Activated CD4-positive, alpha-beta T cell treated with anti-CD3 and anti-CD28 coated beads, Interleukin-2, Interleukin-4, amounts not matched to agents 100 ng/mL and 50 ng/mL, durations not matched to agents 16 hours and 8 hours (primary cell): ENCODE results near the gene STON2.

Experiments used
- DNase-seq: peaks from one replicate; pipeline ENCODE4 v3.0.0-alpha.2; 2020; ENCODE audit warnings: low spot score

STON2 gene

DNA sequence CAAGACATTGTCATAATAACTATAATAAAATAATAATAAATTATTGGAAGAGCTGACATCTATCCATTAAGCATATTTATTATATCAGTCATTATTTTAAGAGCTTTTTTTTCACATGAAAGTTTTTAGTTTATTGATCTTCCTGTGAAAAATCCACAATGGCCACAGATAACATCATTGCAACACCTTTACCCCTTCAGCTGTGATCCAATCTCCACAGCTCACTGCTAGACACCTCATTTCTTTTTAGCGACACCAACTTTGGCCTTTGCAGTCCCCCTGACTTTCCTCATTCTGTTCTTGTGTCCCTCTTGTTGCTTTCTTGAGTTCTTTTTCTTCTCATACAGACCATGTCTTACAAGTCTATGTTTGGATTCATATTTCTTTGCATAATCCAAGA, 67.4 kb downstream of the STON2 start:
- DNase-seq = no peak

DNA sequence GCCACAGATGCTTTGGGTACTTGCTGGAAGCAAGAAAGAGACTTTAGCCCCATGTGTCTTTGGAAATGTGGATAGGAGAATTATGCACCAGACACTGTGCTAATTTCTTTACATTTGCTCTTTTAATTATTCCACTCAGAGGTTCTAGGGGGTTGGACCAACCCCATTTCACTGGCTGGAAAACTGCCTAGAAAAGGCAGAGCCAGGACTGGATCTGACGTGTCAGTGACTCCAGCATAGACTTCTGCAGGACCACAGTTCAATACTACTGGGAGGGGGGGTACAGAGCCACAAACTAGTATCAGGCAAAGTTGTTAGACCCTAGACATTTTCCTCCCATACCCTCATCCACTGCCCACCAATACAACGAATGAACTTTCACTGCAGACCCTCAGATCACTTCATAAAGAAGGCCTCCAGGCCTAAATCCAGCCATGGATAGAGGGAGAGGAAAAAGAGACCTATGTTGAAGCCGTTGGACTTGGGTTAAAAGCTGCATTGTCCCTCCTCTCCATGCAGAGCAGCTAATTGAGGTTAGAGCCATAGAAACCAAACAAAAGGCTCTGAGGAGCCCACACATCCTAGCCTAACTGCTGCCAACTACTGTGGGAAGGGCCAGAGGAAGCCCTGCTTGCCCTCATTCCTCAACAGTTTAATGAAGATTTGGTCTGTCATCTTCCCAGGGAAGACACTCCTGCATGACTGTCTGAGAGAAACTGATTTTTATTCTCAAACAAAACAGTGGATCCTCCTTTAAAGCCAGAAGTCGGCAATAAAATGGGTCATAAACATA, 68.7 kb downstream of the STON2 start:
- DNase-seq = no peak

DNA sequence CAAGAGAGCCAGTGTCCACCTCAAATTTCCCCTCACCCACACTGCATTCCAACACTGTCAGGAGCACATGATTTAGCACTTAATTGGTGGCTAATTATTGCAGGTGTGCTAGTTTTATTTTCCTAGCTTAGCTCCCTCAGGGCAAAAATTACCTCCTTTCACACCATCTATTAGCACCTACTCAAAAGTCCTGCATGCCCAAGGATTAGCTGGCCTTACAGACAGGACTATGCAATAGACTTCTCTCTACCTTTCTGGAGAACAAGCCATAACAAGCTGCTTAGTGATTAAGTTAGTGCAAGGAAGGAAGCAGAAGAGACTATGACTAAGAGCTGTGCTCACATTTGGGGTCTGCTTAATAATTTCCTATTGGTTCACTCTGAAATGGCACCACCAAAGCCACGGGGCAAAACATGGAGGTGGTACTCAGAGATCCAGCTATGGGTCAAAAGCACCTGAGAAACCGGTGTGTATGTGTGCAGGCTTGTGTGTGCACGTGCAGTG, 69.5 kb downstream of the STON2 start:
- peak; percentile 6 for DNase-seq

DNA sequence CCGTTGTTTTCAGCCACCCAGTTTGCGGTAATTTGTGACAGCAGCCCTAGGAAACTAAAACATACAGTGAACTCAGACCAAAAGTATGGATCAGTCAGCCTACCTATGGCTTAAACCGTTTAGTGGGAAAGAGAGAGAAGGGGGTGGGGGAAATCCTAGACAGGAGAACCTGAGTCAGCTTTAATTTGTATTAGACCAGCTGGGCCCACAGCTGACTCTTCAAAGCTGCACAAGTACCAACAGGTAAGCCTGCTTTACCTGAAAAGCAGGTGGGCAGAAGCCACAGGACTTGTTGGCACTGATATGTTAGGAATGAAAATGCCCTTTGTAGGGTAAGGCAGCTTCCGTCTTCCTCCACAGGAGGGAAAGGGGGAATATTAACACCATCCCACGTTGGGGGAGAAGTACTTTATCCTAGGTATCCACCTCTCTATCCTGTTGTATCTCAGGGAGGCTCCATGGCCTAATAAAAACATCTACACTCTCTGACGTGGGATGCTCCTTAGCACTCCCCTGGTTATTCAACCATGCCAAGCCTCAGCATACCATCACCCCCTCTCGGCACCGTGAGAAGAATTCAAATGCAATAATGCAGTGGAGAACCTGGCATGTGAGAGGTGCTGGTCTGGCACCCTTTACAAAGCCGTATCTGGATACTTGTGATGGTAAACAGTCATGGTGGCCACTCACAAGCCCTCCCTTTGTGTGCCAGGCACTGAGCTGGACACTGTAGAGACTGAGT, 70.3 kb downstream of the STON2 start:
- no peak for DNase-seq

DNA sequence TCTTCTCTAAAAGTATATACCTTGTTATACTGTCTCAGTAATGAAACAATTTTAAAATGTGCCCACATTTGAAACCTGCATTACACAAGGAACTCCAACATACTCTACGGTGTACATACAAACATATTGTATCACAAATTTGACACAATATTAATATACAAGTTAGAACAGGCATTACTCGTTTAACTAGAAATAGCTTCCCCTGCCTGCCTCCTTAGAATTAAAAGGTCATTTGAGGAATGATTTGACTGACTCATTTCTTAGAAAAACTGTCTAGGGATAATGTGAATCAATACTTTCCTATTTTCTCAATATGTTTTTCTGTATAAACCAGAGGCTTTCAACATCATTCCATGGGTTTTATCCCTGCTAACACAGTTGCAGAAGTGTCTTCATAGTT, 73.7 kb downstream of the STON2 start:
- DNase-seq = no peak

DNA sequence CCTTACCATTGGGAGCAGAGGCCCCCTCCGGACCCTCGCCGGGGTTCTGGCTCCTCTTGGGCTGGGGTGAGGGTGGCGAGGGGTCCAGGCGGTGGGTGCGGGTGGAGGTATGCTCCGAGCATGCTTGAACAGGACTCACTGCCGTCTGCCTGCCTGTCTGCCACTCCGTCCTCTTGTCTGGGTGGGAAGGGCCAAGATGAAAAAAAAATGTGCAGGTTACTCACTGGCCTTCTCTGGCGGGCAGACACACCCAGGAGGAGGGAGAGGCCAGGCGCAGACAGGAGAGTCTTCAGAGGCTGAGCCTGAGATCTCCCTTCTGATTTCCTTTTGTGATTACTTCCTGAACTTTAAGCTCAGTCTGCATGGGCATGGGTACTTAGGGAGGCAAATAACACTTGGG, 76.1 kb downstream of the STON2 start:
- DNase-seq = no peak

DNA sequence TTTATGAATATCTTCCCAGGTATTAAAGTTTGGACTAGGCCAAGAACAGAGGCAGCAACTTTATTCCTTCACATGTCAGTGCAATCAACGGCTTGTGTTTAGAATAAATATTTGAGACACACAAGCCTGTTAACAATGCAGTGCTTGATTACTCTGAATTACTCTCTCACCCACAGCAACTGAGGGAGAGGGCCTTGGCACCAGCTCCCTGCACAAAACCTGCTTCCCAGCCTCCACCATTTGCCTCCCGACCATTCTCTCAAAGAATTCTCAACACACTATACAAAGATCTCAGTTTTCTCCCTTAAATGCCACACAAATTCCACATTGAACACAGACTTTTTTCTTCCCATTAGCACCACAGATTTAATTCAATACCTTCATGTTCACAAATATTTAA, 77.0 kb downstream of the STON2 start:
- no peak for DNase-seq

DNA sequence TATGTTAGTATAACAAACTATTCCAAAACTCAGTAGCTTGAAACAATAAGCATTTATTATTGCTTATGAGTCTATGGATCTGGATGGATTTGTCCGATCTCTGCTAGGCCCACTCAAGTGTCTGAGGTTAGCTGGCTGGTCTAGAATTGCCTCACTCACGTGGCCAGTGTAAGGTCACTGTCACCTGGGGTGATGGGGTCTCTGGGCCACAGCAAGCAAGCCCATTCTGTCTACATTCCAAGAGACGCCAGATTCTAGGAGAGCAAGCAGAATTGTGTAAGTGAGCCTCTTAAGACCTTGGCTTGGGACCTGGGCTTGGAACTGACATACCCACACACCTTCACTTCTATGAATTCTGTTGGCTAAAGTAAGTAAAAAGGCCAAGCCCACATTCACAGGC, 80.2 kb downstream of the STON2 start:
- no peak for DNase-seq

DNA sequence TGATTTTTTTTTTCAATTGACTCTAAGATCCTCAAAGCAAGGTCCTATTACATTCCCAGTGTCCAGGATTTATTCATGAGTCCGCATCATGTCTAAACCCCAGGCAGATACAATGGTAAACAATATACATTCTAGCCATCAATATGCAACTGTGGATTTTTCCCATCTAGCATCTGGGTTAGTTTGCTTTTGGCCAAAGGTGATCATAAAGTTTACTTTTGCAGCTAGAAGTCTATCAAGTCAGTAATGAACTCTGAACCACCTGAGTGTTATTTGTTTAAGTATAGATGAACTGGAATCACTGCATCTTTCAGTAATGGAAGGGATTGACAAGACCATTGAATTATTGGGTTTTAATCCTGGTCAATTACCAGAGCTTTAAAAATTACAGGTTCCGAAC, 80.8 kb downstream of the STON2 start:
- no peak for DNase-seq

DNA sequence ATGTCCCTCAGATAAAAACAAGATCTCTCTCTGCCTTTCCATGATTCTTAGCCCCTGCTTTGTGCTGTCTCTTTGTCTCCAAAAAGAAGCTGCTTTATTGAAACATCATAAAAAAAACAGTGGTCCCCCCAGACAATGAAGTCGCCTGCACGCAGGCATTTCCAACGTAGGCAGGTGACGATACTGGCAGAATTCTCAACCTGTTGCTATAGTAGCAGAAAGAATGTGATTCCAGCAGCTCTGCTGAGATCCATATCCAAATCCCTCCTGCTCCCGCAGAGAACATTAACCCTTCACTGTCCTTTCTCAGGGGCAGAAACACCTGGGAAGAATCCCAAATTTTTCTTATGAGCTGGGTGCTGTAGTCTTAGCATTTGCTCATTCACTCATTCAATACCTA, 84.8 kb downstream of the STON2 start:
- DNase-seq = no peak

DNA sequence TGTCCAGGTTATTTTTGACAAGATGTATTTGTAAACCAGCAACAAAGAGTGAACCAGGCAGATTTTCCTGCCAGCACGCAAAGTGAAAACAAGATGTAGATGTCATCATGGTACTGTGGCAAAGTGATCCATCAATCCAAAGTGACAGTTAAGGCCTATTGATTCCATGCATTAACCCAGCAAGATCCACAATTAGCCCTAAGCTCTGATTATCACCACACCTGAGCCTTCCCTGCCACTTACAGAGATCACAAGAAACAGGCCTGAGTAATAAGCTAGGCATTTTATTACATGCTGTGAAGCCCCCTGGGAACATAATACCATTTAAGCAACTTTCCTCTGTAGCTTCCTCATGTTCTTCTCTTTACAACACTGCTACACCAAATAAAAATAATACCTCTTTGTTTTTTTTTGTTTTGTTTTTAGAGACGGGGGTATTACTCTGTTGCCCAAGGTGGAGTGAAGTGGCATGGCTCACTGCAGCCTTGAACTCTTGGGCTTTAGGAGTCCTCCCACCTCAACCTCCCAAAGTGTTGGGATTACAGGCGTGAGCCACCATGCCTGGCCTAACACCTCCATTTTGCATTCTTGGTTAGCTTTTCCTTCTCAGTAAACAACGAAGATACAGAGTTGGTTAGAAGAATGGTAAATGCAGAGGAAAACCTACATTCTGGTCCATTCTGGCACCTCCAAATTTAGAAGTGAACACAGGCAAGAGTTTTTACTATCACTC, 85.5 kb downstream of the STON2 start:
- no peak for DNase-seq

DNA sequence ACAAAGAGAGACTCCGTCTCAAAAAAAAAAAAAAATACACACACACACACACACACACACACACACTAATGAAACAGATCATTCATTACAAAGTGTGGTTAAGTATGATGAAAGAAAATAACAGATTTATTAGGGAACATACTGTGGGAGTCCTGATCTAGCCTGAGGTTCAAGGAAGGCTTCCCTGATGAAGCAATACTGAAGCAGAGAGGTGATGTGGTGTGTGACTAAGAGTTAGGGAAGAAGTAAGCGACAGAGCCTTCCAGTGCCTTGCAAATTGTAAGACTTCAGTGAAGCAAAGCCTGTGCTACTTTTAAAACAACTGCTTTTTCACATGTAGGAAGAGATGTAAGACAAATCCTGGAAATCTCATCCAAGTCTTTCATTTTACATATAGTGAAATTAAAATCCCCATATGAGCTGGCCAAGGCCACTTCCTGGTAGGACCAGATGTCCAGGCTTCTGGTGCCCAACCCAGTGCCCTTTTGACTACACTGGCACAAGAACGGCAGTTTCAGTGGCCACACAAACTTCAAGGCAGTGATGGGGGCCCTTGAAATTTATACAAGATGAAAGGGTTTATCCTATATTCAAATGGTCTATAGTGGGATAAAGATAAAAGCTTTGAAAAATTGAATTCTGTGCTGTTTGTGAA, 86.2 kb downstream of the STON2 start:
- DNase-seq = no peak

DNA sequence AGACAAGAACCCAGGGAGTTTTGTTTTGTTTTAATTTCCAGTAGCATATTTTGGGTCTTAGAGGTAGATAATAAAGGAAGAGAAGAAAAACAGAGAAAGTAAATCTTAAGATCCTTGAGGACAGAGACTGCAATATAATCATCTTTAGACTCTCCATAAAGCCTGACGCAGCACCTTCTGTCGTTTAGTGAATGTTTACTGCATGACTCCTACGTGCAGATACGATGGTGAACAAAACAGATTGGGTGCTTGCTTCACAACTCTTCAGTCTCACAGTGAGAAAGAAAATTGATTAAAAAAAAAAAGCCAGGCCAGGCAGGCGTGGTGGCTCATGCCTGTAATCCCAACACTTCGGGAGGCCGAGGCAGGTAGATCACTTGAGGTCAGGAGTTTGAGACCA, 86.9 kb downstream of the STON2 start:
- no peak for DNase-seq

DNA sequence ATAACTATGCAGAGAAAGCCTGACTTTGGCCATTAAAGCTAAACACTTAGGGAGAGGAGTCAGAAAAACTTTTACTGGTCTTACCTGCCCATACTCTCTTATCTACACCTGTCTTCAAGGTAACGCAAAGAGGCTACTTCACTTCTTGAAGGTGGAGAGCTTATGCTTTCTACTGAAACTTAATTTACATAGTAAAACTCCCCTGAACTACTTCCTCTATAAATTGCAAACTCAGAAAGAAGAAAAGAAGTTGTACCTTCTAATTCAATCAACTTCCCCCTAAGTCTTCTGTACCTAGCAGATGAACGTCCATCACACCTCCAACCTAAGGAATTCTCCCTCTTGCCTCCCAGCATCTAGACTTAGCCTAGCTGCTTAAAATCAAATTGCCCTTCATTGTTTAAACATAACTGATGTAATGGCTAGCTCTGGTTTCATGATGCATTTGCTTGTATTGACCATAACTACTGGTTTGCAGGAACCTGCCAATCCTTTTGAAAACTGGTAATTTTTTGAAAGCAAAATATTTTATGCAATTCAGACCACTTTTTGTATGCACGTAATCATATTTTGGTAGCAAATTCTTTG, 87.7 kb downstream of the STON2 start:
- DNase-seq = no peak

DNA sequence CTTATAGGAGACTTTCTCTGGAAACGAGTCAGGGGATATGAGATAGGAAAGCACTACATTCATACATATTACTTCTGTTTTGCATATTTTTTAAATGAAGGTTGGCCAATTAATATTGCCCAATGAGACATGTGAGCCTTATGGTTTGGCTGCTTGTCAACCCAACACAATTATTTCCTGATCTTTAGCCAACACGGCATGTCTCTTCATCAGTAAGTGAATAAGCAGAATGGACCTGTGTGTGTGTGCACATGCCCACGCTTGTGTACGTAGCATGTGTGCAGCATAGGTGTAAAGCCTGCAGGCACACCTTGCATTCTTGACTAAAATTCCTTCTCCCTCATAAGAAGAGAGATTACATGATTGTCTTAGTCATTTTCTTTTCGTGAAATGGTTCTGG, 88.3 kb downstream of the STON2 start:
- no peak for DNase-seq

DNA sequence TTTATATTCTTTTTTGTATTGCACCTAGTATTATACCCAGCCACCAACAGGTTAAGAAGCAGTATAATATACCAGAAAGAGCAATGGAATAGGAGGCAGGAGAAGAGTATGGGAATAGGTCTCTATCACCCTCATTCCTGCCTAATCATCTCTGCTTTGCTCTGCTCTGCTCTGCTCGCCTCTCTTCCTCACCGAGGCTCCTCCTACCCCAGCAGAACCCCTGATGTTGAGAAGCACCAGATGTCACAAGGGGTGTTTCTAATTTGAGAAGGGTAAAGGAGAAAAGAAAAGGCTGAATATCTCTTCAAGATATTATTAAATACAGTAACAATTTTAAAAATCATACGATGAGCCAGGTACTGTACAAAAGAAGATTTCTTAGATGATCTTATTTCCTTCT, 89.0 kb downstream of the STON2 start:
- no peak for DNase-seq

DNA sequence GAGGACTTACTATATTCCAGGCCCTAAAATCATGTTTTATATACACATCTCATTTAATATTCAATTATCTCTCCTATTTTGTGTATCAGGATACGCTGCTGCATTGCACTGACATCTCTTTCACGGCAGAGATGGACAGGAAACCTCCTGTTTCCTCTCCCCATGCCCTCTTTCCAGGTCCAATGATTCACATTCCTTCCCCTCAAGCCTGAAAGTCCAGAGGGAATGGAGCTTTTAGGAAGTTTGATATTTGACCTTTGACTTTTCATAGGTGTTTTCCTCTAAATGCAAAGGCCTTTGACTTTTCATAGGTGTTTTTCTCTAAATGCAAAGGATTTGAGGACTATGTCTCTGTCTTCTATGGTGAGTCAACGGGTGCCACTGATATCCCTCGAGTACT, 89.5 kb downstream of the STON2 start:
- no peak for DNase-seq

DNA sequence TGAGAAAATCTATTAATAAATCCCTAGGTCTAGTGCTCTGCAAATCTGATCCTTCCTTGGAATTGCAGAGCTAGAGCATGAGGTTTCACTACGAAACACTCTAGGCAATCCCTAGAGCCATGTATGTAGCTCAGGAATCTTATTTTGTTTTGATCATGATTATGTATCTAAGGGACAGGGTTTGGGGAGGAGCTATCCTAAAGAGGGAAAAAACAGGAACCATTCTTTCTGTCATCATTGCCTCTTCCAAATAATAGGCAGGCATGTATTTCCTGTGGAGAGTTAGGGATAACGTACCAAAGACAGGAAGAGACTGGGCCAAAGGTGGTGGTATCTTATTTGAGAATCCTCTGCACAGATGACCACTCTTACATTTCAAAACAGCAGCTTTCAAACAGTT, 90.6 kb downstream of the STON2 start:
- DNase-seq = no peak

DNA sequence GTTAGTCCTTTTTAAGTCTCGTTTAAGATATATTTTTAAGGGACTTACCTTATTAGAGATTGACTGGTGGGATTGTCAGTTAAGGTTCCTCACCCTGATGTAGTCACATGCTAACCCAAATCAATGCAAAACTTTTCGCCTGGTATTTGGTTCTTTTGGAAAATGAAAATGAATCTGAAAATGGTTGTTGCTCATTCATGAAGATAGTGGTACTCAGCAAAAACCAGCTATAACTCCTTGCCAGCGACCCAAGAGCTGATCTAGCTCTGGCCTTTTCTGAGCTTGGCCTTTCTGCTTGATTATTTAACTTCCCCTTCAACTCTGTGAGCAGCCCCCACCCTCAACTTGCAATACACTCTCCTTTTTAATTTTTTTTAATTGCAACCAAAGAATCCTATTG, 94.4 kb downstream of the STON2 start:
- DNase-seq = no peak

DNA sequence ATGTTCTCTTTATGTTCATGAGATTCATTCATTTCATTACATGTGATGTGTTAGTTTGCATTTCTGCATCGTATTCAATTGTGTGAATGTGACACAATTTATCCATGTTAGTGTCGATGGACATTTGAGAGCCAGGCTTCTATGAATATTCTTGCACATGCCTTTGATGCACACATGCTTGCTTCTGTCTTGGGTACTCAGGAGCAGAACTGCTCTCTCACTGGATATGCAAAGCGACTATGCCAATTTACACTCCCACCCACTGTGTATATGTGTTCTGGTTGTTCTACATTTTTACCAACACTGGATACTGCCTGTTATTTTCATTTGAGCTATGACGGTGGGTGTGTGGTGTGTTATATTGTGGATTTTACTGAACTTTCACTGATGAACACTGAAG, 95.1 kb downstream of the STON2 start:
- no peak for DNase-seq

DNA sequence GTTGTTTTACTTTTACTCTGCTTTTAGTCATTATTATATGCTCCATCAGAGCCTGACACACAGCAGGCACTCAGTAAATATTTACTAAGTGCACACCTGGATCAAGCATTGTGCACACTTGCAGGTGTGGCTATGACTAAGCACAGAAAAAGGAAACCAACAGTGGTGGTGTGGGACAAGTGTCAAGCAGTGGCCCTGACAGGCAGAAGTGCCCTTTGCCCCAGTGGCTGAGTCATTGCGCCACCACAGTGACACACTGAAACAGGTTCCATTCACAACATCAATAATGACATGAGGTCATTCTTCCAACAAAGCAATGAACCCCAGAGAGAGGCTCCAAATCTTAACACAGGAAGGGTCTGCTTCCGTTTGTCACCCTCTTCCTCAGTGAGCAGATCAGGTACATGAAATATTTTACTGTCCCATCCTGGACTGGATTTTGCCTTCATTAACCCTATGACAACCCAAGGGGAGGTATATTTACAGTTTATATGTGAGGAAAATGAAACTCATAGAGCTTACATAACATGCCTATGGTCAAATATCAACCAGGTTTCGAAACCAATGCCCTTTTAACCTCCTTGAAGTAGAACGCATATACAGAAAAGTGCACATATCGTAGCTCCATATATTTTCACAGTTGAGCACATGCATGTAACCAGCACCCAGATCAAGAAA, 96.7 kb downstream of the STON2 start:
- peak; percentile 64 for DNase-seq
